Activated CD4-positive, CD25-positive, alpha-beta regulatory T cell treated with anti-CD3 and anti-CD28 coated beads, Interleukin-2, amount 50 U/mL, for 72 hours (primary cell): ENCODE data around the gene ATP1A4.

Experiments used
- DNase-seq: peaks from one replicate; pipeline ENCODE4 v3.0.0; 2021

Gene ATP1A4

DNA sequence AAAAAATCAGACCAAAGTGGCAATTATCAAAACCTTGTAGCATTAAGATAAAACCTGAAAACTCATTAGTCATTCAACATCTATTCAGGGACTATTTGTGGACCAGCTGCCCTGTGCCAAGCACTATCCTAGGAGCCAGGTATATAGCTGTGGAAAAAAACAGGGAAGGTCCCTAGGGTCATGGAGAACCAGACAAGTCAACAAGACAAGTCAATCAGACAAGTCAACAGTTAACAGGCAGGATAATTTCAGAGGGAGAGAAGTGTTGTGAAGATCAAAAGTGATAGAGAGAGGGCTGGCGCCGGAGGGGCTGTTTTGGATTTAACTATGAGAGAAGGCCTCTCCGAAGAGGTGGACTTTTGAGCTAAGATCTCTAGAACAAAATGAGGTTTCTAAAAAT is 3.3 kb upstream of the ATP1A4 start:
- no peak for DNase-seq

DNA sequence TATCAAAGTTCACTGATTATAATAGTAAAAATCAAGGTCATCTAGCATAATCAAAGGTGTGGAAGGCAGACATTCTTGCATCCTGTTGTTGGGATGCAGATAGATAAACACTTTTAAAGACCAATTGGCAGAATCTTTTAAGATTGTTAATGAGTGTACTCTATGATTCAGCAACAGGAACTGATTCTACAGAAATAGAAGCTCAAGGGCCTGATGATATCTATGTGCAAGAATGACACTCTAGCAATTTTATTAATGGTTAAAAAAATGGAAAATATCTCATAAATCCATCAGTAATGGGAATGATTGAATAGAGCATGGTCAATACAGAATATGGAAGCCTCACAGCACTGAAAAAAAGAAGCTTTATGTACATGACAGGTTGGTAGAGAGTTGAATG is 2.2 kb upstream of the ATP1A4 start:
- DNase-seq, result no peak

DNA sequence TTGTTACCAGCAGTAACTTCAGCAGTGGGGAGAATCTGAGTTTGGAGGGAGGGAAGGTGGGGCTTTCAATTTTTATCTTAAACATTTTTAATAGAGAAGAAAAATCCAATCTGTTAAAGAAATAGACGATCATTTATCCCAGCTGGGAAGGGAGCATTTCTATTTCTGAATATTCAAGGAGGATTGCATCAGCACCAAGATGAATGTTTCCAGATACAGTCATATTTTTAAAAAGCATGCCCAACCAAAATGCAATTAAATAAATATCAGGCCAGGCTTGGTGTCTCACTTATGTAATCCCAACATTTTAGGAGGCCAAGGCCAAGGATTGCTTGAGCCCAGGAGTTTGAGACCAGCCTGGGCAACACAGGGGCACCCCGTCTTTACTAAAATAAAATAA is 1.7 kb upstream of the ATP1A4 start:
- DNase-seq, result no peak

DNA sequence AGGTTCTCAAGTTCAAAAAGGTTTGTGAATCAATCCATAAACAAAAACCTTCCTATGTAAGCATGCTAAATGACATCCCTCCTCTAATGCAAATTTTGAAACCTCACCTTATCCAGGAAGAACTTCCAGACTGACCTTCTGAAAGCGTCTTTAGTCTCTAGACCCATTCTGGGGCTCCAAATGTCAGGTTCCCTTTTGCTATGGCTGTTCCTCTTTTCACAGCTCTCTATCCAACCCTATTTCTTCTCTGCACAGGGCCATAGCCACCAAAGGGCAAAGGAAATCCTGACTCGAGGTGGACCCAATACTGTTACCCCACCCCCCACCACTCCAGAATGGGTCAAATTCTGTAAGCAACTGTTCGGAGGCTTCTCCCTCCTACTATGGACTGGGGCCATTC is 3.4 kb downstream of the ATP1A4 start:
- DNase-seq, result no peak

DNA sequence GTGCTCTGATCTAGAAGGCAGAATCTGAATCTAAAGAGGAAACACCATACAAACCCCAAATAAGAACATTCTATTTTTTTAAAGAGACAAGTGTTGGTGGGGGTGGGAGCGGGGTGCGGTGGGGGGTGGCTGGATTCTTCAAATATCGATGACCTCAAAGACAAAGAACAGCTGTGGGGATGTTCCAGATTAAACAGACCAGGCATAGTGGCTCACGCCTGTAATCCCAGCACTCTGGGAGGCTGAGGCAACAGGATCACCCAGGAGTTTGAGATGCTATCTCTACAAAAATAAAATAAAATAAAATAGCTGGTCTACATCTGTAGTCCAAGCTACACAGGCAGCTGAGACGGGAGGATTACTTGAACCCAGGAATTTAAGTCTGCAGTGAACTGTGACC is 5.0 kb downstream of the ATP1A4 start:
- DNase-seq, result no peak

DNA sequence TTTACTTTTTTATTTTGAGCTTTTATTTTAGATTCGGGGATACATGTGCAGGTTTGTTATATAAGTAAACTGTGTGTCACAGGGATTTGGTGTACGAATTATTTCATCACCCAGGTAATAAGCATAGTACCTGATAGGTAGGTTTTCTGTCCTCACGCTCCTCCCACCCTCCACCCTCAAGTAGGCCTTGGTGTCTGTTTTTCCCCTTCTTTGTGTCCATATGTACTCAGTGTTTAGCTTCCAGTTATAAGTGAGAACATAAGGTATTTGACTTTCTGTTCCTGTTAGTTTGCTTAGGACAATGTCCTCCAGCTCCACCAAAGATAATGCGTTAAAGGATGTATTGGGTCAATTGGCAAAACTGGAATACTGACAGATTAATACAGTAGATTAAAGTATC is 5.8 kb downstream of the ATP1A4 start:
- no peak for DNase-seq

DNA sequence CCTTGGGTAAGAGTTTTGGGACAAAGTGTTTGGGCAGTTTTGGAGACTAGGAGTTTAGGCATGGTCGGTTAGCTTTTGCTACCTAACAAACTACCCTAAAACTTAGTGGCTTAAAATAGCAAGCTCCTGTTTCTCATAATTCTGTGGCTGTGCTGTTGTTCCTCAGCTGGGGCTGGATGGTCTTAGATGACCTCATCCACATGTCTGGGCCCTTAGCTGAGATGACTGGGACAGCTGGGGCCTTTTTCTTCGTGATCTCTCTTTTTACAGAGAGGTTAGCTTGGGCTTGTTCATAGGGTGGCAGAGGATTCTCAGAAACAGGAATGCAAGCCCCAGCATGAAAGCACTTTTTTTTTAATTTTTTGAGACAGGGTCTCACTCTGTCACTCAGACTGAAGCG is 6.6 kb downstream of the ATP1A4 start:
- DNase-seq, result no peak

DNA sequence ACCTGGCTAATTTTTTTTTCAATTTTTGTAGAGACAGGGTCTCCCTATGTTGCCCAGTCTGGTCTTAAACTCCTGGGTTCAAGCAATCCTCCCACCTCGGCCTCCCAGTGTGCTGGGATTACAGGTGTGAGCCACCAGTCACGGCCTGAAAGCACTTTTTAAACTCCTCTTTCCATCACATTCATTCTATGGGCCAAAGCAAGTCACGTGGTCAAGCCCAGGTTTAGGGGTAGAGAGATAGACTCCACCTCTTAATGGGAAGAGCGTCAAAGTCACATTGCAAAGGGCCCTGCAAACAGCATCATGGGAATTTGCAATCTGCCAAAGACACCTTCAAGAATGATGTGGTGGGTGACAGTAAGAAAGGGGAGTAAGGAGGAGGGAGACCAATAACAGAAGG is 7.1 kb downstream of the ATP1A4 start:
- no peak for DNase-seq

DNA sequence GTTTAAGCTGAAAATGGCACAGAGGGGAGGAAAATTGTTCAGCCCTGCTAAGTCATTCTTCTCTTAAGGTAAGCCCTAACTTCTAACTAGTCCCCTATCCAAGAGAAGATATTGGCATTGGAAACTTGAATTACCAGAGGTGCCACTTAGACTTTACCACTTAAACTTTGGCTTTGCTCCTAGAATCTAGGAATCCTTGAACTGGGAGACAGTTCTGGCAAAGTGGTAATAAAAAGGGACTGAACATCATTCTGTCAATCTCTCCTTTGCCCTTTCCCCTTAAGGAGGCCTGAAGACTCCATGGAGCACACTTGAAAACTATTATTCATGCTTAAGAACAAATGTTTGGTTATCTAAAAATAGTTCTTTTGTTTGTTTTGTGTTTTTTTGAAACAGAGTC is 8.4 kb downstream of the ATP1A4 start:
- DNase-seq, result no peak

DNA sequence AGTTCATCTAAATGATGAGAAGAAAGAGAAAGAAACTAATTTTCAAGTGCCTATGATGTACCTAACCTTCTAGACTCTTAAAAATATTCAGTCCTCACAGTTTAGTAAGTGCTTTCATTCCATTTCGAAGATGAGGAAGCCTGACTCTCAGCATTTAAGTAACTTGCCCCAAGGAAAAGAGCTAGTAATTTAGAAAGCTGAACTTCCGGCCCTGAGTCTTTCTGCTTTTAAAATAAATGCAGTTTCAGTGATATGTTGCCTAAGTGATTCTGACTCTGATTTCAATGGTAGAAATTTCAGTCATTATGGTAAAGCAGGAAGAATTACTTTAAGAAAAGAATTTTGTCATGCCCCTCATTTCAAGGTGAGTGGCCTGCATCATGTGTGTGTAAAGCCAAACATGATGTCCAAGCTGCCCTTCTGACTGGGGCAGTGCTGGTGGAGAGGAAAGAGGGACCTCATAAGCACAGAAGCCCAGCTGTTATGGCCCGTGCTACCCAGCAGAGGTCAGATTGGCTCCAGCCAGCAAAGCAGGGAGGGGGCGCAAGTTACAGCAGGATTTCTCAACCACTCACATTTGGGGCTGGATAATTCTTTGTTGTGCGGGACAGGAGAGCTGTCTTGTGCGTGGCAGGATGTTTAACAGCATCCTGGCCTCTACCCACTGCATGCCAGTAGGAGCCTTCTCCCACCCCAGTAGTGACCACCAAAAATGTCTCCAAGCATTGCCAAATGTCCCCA is 10.7 kb downstream of the ATP1A4 start:
- no peak for DNase-seq

DNA sequence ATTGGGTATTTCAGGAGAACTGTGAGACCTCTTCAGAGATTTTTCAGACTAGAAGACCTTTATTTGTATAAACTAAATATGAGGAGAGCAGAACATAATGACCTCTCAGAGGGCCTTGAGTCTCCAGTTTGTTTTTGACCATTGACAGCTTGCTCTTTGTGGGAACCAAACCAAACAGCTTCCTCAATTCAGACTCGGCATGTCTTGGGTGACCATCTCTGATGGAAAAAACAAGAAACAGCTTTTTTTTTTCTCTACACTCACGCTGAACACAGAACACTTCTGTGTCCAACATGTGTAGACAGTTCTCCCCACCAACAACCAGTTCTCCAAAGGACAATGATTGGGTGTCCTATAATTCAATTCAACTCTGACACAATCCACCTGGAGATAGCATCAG is 11.5 kb downstream of the ATP1A4 start:
- no peak for DNase-seq

DNA sequence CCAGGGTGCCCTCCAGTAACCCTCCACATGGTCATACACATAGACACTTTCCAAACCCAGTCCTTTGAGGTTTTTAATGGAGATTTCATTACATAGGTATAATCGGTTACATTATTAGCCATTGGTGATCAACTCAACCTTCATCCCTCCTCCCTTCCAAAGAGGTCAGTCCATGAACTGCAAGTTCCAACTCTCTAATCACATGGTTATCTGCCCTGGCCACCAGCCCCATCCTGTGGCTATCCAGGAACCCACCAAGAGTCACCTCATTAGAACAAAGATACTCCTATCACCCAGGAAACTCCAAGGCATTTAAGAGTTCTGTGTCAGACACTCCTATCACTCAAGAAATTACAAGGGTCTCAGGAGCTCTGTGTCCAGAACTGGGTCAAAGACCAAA is 12.2 kb downstream of the ATP1A4 start:
- no peak for DNase-seq

DNA sequence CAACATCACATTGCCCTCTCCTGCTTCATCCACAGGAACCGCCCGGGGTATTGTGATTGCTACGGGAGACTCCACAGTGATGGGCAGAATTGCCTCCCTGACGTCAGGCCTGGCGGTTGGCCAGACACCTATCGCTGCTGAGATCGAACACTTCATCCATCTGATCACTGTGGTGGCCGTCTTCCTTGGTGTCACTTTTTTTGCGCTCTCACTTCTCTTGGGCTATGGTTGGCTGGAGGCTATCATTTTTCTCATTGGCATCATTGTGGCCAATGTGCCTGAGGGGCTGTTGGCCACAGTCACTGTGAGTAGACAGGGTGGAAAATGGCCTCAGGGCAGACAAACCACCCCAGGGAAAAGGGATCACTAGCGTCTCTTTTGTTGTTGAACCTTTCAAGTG is 12.7 kb downstream of the ATP1A4 start:
- DNase-seq, result no peak

DNA sequence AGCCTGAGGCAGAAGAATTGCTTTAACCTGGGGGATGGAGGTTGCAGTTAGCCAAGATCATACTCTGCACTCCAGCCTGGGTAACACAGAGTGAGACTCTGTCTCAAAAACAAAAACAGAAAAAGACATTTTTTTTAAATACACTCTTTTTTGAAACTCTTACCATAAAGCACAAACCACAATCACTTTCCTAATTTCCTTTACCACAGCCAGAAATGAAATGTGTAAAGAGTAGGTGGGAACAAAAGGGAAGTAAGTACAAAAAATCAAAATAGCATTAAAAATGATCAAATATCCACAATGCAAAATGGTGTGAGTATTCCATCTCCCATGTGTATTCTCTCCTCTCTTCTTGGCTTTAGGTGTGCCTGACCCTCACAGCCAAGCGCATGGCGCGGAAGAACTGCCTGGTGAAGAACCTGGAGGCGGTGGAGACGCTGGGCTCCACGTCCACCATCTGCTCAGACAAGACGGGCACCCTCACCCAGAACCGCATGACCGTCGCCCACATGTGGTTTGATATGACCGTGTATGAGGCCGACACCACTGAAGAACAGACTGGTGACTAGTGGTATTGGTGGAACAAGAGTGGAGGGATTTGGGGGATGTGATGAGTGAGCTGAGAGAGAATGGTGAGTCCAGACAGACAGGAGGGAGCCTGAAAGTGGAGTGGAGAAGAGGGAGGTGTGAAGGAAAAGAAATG is 14.9 kb downstream of the ATP1A4 start:
- no peak for DNase-seq

DNA sequence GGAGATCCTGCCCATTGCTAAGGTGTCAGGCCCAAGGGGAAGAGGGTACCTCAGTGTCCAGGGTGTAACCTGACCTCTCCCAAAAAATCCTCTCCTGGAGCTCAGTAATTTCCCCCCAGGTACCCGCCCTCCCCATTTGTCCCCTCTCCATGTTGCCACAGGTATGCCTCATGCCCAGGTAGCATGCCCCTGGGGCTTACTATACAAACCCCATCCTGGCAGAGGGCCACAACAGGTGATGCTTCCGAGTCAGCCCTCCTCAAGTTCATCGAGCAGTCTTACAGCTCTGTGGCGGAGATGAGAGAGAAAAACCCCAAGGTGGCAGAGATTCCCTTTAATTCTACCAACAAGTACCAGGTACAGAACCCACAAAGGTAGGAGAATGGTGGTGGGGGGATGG is 15.7 kb downstream of the ATP1A4 start:
- DNase-seq, result no peak

DNA sequence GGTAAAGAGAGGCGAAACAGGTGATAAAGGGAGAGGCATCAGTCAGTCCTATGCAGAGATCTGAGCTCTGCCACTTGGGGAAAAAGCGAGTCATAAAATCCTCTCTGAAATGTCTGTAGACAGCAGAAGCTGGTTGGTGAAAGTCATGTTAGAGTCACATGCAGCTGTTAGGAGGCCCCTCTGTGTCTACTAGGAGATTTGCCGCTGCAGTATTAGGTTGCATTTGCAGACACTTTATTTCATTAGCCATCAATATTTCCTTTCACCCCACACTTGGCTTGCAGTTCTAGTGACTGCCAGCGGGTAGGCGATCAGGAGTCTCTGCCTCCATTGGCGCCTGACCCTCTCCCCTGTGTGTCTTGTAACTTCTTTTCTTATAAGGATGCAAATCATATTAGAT is 16.2 kb downstream of the ATP1A4 start:
- no peak for DNase-seq

DNA sequence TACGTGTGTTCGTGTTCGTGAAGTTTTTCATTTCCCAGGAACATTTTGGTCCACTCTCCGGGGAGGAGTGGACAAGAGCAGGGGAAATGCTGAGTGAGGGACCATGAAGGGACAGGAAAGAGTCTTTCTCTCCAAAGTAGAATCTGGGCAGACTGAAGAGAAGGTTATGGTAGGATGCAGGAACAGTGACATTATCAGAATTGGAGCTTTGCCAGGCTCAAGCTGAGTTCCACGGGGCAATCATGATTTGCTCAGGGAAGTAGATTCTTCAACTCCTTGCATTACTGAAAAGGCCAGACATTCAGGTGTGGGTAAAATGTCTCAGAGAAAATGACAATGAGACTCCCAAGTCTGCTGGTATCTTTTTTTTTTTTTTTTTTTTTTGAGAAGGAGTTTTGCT is 16.6 kb downstream of the ATP1A4 start:
- DNase-seq, result no peak

DNA sequence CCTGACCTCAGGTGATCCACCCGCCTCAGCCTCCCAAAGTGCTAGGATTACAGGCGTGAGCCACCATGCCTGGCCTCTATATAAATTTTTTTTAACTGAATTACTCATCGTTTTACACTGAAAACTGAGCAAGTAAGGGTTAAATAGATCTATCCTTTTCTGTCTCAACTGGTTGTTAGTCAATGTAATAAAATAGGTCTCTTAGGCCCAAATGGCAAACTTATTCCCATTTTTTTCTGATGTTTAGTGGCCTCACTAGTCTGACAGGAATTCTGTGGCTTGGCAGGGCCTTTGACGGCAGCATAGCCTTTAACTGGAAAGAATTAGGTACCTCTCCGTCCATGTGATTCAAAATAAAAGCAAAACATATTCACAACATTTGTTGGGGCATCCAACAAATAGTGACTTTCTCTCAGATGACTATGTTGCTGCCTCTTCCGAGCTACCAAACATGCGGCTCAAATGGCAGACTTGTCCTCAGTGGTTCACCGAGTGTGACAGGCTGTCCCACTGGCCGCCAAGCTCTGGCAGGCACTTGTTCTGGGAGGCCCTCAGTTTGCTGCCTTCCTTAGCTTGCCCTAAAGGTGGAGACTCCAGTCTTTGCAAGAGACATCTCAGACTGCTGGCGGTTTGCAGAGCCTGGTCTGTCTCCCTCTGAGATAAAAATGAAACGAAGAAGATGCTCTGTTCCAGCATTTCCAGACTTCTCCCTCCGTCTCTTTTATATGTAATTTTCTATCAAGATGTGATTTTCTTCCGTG is 17.4 kb downstream of the ATP1A4 start:
- no peak for DNase-seq

DNA sequence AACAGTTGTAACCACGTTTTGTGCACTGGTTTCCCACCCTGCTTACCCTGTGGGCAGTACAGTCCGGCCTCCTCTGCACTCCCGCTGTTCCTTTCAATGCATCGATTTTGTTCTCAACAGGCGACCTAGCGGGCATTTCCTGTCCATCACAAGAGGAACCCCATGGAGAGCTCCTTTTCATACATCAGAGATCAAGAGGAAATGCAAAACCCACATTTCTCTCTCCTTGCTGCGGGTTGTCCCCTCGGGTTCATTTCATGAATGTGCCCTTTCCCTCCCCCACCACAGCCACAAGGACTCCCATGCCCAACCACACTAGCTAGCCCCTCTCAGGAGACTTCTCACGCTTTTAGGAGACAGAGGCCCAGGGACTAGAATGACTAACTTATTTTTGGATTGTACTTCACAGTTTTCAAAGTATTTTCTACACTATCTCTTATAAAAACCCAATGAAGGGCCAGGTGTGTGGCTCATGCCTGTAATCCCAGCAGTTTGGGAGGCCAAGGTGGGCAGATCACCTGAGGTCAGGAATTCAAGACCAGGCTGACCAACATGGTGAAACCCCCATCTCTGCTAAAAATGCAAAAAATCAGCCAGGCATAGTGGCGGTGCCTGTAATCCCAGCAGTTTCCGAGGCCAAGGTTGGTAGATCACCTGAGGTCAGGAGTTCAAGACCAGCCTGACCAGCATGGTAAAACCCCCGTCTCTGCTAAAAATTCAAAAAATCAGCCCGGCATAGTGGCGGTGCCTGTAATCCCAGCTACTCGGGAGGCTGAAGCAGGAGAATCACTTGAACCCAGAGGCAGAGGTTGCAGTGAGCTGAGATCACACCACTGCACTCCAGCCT is 18.4 kb downstream of the ATP1A4 start:
- no peak for DNase-seq

DNA sequence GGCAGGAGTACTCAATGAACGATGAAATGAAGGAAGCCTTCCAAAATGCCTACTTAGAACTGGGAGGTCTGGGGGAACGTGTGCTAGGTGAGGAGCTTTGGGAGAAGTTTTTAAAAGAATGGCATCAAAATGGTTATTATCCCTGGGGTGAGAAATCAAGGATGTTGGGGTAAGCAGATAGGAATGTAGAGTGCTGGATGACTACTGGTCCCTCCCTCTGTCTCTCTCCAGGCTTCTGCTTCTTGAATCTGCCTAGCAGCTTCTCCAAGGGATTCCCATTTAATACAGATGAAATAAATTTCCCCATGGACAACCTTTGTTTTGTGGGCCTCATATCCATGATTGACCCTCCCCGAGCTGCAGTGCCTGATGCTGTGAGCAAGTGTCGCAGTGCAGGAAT is 20.0 kb downstream of the ATP1A4 start:
- DNase-seq, result no peak

DNA sequence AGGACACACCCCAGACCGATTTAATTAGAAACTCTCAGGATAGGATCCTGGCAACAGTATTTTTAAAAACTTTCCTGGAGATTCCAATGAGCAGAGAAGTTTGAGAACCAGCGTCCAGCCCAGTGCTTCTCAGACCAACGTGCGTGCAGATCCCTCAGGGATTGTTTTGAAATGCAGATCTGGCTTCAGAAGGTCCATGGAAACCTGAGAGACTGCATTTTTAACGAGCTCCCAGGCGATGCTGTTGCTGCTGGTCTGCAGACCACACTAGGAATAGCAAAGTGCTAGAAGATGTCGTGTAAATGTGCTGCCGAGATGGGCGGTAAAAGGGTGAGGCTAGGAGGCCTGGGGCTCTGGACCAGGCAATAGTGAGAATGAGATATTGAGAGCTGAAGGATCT is 20.6 kb downstream of the ATP1A4 start:
- no peak for DNase-seq

DNA sequence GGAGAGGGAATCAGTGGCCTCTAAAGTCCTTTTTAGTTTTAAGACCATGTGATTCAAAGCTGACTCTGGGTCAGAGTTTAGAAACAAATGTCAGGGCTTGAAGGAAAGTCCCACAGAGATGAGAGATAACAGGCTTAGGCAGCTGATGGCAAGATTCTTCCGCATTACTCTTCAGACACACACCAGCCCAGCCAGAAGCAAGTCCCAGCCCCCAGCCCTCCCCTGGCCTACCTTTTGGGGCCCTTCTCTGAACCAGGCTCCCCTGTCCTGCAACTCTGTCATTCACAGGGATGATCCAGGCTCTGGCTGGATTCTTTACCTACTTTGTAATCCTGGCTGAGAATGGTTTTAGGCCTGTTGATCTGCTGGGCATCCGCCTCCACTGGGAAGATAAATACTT is 25.8 kb downstream of the ATP1A4 start:
- DNase-seq, result no peak

DNA sequence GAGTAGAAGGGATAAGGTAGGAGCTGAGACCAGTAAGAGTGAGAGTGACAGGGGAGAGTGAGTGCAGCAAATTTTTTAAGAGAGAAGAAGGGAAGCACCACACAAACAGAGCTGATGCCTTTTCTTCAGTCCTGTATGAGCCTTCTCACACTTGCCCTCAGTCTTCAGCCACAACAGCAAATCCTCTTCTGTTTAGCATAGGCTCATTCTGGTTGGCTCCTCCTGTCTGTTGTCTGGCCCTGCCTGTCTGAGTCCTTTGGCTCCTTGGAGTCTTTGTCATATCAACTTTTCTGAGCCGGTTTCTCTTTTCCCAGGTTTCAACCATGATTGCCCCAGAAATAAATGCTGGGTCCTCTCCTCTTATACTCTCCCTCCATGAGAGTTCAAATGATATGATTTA is 26.3 kb downstream of the ATP1A4 start:
- no peak for DNase-seq
